Common myeloid progenitor, CD34-positive (primary cell): Measurements from ENCODE around the gene BUD23.

Source experiments
- CTCF ChIA-PET: fragments of 350-600 bp; sonication (Branson Sonifier 250); formaldehyde crosslinking; loops from one replicate; lab custom pipeline; 2021; ENCODE audit warnings: antibody characterized with exemption; lab: Charles Lee
- POLR2A ChIA-PET: fragments of 350-600 bp; sonication (Branson Sonifier 250); formaldehyde crosslinking; loops from one replicate; lab custom pipeline; 2021; ENCODE audit warnings: antibody characterized with exemption; lab: Charles Lee
- DNase-seq, 3 donors: peaks; one replicate each; pipeline versions ENCODE4 v3.0.0 to v3.0.0-alpha.2; 2013
- H3K27ac ChIP-seq, 2 experiments: 1 replicate in 1 of 2; 2 replicates in 1 of 2; pipeline ENCODE4 v1.7.0; 2013; ENCODE audit warnings: inconsistent platforms in 2 of 2, low read length in 2 of 2, mild to moderate bottlenecking in 2 of 2, low read depth in 1 of 2, moderate library complexity in 1 of 2; ENCODE audit not compliant: severe bottlenecking in 2 of 2, insufficient read depth in 1 of 2, poor library complexity in 1 of 2
- H3K27me3 ChIP-seq, 5 experiments: replicated peaks in 2 of 5; 1 replicate in 3 of 5; 2 replicates in 2 of 5; pipeline versions ENCODE4 v1.6.1 to v1.7.0; 2013; ENCODE audit warnings: low read length in 4 of 5, mild to moderate bottlenecking in 2 of 5, moderate library complexity in 2 of 5, inconsistent platforms in 1 of 5; ENCODE audit not compliant: insufficient read depth in 5 of 5, control insufficient read depth in 4 of 5
- H3K36me3 ChIP-seq, 4 experiments: 1 replicate in 2 of 4; 2 replicates in 2 of 4; pipeline versions ENCODE4 v1.6.1 to v1.7.0; 2013; ENCODE audit warnings: low read length in 3 of 4, control low read depth in 1 of 4, mild to moderate bottlenecking in 1 of 4; ENCODE audit not compliant: control insufficient read depth in 4 of 4, insufficient read depth in 4 of 4
- H3K4me1 ChIP-seq, 4 experiments: 1 replicate in 3 of 4; 2 replicates in 1 of 4; pipeline versions ENCODE4 v1.6.1 to v1.7.1; 2013; ENCODE audit warnings: low read length in 3 of 4, mild to moderate bottlenecking in 3 of 4, control low read depth in 1 of 4, inconsistent platforms in 1 of 4, moderate library complexity in 1 of 4; ENCODE audit not compliant: control insufficient read depth in 4 of 4, insufficient read depth in 4 of 4; ENCODE audit errors: control extremely low read depth in 1 of 4
- H3K4me3 ChIP-seq, 7 experiments: 1 replicate in 4 of 7; 2 replicates in 3 of 7; pipeline versions ENCODE4 v1.5.1 to v1.7.0; 2013; ENCODE audit warnings: mild to moderate bottlenecking in 7 of 7, low read length in 6 of 7, moderate library complexity in 6 of 7, inconsistent platforms in 2 of 7, low read depth in 2 of 7, control low read depth in 1 of 7; ENCODE audit not compliant: insufficient read depth in 4 of 7, control insufficient read depth in 1 of 7; ENCODE audit errors: extremely low read depth in 1 of 7
- H3K9me3 ChIP-seq, 5 experiments: 1 replicate in 4 of 5; 2 replicates in 1 of 5; pipeline versions ENCODE4 v1.6.1 to v1.7.1; 2013; ENCODE audit warnings: low read length in 4 of 5, mild to moderate bottlenecking in 2 of 5, inconsistent platforms in 1 of 5, low read depth in 1 of 5, moderate library complexity in 1 of 5; ENCODE audit not compliant: control insufficient read depth in 4 of 5, insufficient read depth in 2 of 5; ENCODE audit errors: control extremely low read depth in 1 of 5
- WGBS: methylation state at CpG from one replicate; pipeline ENCODE4 v1.1.5; 2013; ENCODE audit not compliant: insufficient coverage; 5-methylcytosine and 5-hydroxymethylcytosine counted together

The BUD23 gene

DNA sequence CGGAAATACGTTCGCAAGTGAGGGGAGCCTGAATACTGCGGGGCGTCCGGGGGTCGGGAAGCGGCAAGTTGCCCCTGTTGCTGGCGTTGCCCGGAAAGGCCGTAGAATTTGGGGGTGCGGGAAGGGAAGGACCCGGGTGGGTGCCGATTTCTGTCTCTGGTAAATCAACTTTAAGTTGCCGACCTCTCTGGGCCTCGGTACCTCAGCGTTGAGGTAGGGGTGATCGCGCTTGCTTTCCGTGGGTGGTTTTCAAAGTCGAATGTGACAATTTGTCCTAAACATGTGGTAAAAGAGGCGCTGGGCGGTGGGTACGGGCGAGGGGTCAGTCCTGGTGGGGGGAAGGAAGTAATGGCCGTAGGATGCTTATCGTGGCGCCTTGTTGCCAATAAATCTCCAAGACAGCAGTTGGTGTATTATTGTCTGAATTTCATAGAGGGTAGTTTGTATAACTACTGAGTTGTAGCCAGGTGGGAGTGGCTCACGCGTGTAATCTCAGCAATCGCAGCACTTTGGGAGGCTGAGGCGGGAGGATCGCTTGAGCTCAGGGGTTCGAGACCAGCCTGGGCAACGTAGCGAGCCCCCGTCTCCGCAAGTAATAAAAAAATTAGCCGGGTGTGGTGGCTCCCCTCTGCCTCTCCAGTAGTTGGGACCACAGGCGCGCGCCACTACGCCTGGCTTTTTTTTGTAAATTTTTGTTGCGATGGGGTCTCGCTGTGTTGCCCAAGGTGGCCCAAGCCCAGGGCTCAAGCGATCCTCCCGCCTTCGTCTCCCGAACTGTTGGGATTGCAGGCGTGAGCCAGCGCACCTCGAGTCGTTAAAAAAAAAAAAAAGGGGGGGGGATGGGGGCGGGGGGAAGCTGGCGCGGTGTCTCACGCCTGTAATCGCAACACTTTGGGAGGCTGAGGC lies 644 bp downstream of the BUD23 start:
- no peak for DNase-seq
- Histone ChIP-seq H3K4me3 (peak overlapping the region; percentile 92 to 99 (median 97)), H3K27me3 (no peaks in the 10 kb centered on the region), H3K4me1 (peaks cover 5 to 26% (median 20%) of the 10 kb centered on the region in 4 experiments), H3K9me3 (no peaks in the 10 kb centered on the region), H3K36me3 (peaks cover 0 to 36% (median 21%) of the 10 kb centered on the region in 4 experiments), H3K27ac (peak overlapping the region; percentile 86 to 88)
- CTCF ChIA-PET: interaction anchor here (1.0 to 1.1 kb wide), 2 partner anchors 13 to 17 kb away, joined by 3 to 5 read pairs; no protein-coding TSS in a partner anchor
- WGBS: 24% methylated on average over 31 of the region's 58 CpGs
- POLR2A ChIA-PET: no interaction called here

DNA sequence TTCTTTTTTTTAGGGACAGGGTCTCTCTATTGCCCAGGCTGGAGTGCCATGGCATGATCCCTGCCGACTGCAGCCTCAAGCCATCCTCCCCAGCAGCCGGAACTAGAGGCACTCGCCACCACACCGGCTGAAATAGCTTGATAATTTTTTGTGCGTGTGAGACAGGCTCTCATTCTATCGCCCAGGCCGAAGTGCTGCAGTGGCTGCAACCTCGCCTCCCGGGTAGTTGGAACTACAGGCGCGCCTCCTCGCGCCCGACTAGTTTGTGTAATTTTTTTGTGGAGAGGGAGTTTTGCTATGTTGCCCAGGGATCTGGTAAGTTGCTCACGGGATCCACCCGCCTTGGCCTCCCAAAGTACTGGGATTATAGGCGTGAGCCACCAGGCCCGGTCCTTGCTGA lies 1.9 kb downstream of the BUD23 start:
- Histone ChIP-seq H3K36me3 (peaks cover 0 to 39% (median 24%) of the 10 kb centered on the region in 4 experiments), H3K27ac (no peak overlapping the region), H3K4me3 (no peak overlapping the region), H3K27me3 (no peaks in the 10 kb centered on the region), H3K4me1 (peaks cover 5 to 26% (median 20%) of the 10 kb centered on the region in 4 experiments), H3K9me3 (no peaks in the 10 kb centered on the region)
- ChIA-PET POLR2A (no interaction called here), CTCF (interaction anchor here (1.0 kb wide), 2 partner anchors 12 to 21 kb away, joined by 3 to 4 read pairs; no protein-coding TSS in a partner anchor)
- 97% methylated on average over 15 of the region's 18 CpGs for WGBS
- DNase-seq: no peak

GRCh38 chr7:73688288-73688687 lies 4.9 kb downstream of the BUD23 start:
- no peaks in the 10 kb centered on the region for H3K27me3 ChIP-seq
- peaks cover 2 to 62% (median 37%) of the 10 kb centered on the region in 4 experiments for H3K36me3 ChIP-seq
- no peak overlapping the region for H3K27ac ChIP-seq
- H3K4me3 ChIP-seq: no peak overlapping the region
- no peaks in the 10 kb centered on the region for H3K9me3 ChIP-seq
- peaks cover 0 to 7% (median 4%) of the 10 kb centered on the region in 4 experiments for H3K4me1 ChIP-seq
- CTCF ChIA-PET: interaction anchor here (1.0 kb wide), 1 partner anchor 9 kb away, joined by 3 read pairs; no protein-coding TSS in a partner anchor
- WGBS: 100% methylated on average over 2 of the region's 8 CpGs
- POLR2A ChIA-PET: no interaction called here
- no peak for DNase-seq

DNA sequence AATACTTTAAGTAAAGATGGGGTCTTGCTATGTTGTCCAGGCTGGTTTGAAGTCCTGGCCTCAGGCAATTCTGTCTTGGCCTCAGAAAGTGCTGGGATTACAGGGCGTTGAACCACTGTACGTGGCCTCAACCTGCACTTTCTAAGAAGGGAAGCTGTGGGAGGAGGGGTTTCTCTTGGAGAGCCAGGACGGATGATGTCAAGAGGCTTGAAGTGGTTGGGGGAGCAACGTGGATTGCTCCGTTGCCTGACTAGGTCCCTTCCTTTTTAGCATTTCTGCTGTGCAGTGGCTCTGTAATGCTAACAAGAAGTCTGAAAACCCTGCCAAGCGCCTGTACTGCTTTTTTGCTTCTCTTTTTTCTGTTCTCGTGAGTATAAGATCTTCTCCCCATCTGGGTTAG lies 7.2 kb downstream of the BUD23 start:
- ChIA-PET POLR2A (no interaction called here), CTCF (interaction anchor here (1.6 kb wide), 1 partner anchor 12 kb away, joined by 6 read pairs; no protein-coding TSS in a partner anchor)
- Histone ChIP-seq H3K36me3 (peaks cover 4 to 85% (median 53%) of the 10 kb centered on the region in 4 experiments), H3K4me1 (no peaks in the 10 kb centered on the region), H3K9me3 (no peaks in the 10 kb centered on the region), H3K4me3 (no peak overlapping the region), H3K27ac (no peak overlapping the region), H3K27me3 (no peaks in the 10 kb centered on the region)
- DNase-seq: no peak
- WGBS: 94% methylated on average over 6 of the region's 7 CpGs

DNA sequence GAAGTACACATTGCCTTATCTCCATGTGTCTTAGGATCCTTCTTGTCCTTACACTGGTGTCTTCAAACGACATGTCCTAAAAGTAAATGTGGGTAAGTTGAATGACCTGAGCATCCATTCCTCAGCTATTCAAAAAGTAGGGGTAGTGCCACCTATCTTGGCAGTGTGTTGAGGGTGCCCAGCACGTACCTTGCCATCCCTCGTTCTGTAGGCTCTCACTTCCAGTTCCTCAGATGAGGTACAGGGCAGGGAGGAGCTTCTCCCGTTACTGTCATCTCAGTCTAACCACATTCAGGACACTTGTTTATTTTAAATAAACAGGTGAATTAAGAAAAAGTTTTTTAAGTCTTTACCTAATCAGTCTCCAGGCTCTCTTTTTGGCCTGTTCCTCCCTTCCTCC lies 13.0 kb downstream of the BUD23 start:
- Histone ChIP-seq H3K4me1 (no peaks in the 10 kb centered on the region), H3K36me3 (peaks cover 6 to 80% (median 52%) of the 10 kb centered on the region in 4 experiments), H3K27me3 (peaks cover 0 to 16% (median 0%) of the 10 kb centered on the region in 5 experiments), H3K27ac (no peak overlapping the region), H3K4me3 (no peak overlapping the region), H3K9me3 (no peaks in the 10 kb centered on the region)
- ChIA-PET CTCF (interaction anchor here (0.7 to 1.9 kb wide), 8 partner anchors 8 to 27 kb away, joined by 3 to 8 read pairs (median 3); no protein-coding TSS in a partner anchor), POLR2A (no interaction called here)
- WGBS: 96% methylated on average over 3 of the region's 4 CpGs
- DNase-seq: no peak

- DNase-seq: no peak
- peaks cover 6 to 61% (median 39%) of the 10 kb centered on the region in 4 experiments for H3K36me3 ChIP-seq
- POLR2A ChIA-PET: no interaction called here
Observed at GRCh38 chr7:73698410-73698809, 15.0 kb downstream of the BUD23 start.

More at GRCh38 chr7:73698410-73698809, 15.0 kb downstream of the BUD23 start:
- H3K4me1 ChIP-seq: peaks cover 0 to 1% (median 0%) of the 10 kb centered on the region in 4 experiments
- CTCF ChIA-PET: interaction anchor here (0.6 to 3.0 kb wide), 6 partner anchors 8 to 226 kb away, joined by 3 to 10 read pairs (median 4); no protein-coding TSS in a partner anchor
- H3K9me3 ChIP-seq: no peaks in the 10 kb centered on the region
- H3K4me3 ChIP-seq: no peak overlapping the region
- peaks cover 0 to 37% (median 16%) of the 10 kb centered on the region in 5 experiments for H3K27me3 ChIP-seq
- H3K27ac ChIP-seq: no peak overlapping the region
- WGBS: 100% methylated on average over 4 of the region's 7 CpGs
